ENCODE data around the gene TIMP2. TPM values are rescaled to one million over a fixed set of nuclear protein-coding genes. Genes with fewer than 3 reads are reported as not detected.

Gene TIMP2
- total and polyA plus RNA-seq, 2 of the 8 experiments (the other 6 are each of a cell fraction or from before 2014, with no cell fraction given): 18.2 to 43.3 TPM

GRCh38 chr17:78804777-78805176 is 120.4 kb downstream of the TIMP2 start (continued):
- no peak for TF ChIP-seq CHD7 (IDR thresholded peaks at IDR 0.05; ENCODE audit: insufficient replicate concordance, low read length)

Data from H1 (cell line).